HG02571 (cell line): Measurements from ENCODE around the gene TSNAX.

Experiments used
- ATAC-seq: cut with Tn5 transposase; IDR thresholded peaks from one replicate; pipeline ENCODE4 v1.9.1; 2021; ENCODE audit warnings: mild to moderate bottlenecking, moderate library complexity; ENCODE audit not compliant: unreplicated experiment

Gene TSNAX

DNA sequence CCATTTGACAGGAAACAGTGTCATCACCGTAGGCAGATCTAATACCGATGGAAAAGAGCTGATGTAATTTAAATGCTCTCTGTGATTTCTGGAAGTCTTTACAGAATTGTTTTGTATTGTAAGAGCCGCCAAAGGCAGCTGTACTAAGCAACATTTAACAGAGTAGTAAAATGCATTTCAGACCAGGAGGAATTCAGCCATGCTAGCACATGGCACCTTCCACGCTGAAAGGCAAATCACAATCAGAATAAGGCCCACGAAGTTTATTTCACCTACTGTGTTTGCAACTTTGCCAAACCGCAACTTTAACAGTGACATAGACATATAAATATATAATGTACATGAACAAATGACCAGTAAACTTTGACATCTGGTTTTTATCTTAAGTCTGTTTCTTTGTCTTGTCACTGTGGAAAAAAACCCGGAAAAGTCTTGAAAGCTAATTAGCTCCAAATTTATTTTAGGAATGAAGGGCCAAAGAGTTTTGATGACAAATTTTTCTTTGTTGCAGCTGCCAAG is 72.0 kb downstream of the TSNAX start:
- ATAC-seq = no peak

DNA sequence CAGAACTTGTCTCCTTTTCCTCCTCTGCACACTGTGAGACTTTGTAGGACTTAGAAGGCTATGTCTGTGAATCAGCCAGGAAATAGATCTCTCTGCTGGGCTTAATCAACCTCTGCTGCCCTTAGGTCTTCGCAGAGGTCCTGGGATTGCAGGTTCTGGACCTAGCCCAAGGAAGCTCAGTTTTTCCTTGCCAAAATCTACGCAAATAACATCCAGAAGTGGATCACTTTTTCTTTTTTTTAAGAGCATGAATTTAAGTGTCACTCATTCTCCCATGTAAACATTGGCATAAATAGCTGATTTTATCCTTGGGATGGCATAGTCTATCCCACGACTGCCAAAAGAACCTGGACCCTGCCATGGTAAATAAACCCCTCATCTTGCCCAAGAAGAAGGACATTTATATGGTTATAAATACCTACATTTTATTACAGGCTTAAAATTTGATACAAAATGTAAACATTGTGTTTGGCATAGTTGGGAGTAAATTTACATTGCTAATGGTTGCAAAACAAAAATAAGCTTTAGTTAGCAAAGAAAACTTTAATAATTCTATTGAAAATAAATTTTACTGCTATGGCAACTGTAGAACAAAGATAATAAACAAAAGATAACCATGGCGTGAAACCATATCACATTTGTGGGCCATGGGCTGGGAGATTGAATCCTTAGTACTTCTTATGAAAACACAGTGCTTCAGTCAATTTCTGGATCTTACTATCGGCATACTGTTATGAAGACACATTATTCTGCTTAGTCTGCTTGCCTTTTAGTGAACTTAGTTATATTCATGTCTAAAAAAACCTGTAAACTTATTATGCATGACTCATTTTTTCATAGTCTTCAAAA is 73.6 kb downstream of the TSNAX start:
- no peak for ATAC-seq

DNA sequence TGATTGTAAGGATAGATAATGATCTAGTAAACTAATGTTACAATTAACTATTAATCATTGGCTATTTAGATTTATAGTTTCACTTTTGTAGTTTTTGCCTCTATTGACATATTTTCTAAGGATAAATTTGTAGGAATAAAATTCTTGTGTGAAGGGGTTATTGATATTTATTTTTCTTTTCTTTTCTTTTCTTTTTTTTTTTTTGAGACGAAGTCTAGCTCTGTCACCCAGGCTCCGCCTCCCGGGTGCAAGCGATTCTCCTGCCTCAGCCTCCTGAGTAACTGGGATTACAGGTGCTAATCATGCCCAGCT is 74.2 kb downstream of the TSNAX start:
- ATAC-seq = no peak

DNA sequence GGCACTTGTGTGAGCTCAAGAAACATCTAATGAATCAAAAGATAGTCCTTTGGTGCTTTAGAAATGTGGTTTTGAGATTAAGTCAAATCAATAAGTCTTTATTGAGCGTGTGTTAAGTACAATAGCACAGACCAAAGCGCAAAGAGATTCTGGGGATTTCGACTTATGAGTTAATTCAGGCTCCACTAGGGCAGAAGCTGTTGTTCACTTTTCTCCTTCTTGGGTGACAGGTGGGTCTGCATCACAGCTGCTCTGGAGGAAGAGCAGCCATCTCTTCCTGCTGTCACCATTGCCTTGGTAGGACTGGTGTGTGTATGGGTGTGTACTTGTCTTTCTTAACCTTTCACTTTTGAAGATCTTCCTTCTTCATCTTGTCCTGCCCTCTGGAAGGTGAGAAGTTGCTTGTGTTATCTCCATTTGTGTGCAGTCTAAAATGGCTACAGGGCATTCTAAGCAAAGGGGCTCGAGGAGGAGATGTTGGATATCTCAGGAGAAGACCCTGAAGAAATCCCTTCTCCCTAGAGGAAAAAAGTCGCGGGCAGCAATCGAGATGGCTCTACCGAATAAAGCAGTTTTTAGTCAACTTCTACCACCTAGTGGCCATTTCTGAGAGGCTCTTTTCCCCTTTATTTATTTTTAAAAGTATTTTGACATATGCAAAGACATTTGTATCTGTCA is 75.3 kb downstream of the TSNAX start:
- ATAC-seq = no peak

DNA sequence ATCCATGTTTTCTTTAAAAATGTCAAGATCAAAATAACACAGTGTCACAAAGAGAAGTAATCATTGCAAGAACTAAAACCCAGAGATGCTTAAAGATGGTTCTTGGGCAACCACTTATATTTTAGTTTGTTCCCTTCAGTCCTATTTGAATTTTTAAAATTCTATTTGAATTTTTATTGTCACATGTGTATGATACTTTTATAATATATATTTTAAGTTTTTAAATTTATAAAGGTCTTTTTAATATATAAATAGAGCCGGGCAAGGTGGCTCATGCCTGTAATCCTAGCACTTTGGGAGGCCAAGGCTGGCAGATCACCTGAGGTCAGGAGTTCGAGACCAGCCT is 75.8 kb downstream of the TSNAX start:
- no peak for ATAC-seq

DNA sequence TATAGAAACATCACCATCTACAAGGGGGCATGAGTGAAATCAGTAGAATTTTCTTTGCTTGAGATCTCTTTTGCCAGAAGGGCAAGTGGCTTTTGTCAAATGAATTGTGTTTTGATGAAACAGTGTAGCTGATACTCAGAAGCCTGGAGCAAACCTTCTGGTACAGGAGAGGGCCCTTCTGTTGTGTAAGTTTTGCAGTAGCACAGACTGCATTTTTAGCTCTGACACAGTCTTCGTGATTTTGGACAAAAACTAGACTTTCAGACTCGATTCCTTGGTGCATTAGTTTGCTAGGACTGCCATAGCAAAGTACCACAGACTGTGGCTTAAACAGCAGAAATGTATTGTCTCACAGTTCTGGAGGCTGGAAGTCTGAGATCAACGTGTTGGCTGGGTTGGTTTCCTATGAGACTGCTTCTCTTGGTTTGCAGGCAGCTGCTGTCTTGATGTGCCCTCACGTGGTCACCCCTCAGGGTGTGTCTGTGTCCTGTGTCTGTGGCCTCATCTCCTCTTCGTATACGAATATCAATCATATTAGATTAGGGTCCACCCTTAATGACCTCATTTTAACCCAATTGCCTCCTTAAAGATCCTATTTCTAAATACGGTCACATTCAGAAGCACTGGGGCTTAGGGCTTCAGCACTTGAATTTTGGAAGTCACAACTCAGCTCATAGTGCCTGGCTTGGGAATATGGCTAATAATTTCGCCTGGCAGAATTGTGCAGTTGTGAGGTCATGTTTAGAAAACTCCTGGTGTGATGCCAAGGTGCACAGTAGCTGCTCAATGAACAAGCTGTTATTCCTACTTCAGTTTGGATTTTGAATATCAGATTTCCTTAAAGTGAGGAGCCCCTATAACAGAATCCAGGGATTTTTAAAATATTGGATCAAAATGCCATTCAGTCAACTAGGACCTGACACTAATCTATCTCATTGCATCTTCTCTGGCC is 77.0 kb downstream of the TSNAX start:
- no peak for ATAC-seq

DNA sequence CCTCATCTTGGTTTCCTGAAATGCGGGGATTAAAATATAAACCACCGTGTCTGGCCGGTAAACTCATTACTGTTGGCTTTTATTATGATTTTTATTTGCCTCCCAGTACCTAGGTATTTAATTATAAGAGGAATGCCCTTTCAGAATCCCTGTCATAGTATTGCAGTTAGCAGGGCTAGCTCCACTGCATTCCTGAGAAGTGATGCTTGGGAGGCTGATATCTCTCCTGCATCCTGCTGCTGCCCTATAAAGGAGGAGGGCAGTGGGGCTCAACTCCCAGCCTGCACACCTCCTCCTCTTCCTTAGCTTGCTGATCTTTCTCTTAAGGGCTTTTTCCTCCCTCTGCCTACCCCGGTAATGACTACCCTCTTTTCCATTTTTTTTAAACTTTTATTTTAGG is 78.2 kb downstream of the TSNAX start:
- ATAC-seq = no peak

DNA sequence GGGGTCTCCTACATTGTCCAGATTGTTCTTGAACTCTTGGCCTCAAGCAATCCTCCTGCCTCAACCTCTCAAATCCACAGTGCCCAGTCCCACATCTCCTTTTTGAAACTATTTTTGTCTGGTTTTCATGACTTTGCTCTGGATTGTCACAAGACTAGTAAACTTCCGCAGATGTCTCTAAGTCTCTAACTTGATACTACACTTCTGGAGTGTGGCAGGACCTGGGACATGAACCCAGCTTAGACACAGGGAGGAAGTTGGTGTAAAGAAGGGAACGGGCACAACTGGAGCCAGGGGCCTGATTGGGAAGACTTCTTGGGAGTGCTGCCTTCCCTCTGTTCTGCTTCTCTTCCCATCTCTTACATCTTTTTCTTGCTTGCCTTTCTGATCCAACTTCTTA is 81.9 kb downstream of the TSNAX start:
- ATAC-seq = no peak

DNA sequence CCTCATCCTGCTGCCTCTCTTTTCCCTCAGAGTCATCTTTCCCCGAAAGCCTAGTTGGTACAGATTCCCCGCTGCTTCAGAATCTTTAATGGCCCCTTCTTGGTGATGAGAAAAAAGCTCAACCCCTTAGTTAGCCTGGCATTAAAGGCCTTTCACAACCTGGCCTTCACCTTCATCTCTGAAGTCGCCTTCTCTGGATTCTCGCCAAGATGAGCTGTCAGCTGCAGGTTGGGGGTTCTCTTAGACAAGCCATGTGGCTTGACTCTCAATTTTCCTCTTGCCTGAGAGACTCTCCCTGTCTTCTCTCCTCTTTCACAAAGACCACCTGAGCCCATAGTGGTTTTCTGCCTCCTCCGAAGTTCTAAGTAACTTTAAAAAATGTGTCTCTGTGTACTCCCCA is 82.6 kb downstream of the TSNAX start:
- no peak for ATAC-seq

DNA sequence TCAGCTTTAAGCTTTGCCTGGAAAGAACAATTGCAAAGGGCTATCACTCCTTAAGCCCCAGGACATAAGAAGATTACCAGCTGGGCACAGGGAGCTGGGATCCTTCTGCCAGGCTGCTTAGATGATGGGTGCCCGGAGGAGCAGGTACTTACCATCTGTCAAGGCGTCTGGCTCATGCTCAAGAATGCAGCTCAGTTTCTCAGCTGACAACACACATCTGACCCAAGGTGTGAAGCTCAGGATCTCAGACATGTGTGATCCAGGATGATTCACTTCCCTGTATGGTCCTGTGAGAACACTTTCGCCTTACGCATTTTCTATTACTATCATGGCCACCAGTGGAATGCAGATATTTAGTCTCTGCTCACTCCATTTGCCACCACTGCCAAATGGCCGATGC is 83.4 kb downstream of the TSNAX start:
- no peak for ATAC-seq

DNA sequence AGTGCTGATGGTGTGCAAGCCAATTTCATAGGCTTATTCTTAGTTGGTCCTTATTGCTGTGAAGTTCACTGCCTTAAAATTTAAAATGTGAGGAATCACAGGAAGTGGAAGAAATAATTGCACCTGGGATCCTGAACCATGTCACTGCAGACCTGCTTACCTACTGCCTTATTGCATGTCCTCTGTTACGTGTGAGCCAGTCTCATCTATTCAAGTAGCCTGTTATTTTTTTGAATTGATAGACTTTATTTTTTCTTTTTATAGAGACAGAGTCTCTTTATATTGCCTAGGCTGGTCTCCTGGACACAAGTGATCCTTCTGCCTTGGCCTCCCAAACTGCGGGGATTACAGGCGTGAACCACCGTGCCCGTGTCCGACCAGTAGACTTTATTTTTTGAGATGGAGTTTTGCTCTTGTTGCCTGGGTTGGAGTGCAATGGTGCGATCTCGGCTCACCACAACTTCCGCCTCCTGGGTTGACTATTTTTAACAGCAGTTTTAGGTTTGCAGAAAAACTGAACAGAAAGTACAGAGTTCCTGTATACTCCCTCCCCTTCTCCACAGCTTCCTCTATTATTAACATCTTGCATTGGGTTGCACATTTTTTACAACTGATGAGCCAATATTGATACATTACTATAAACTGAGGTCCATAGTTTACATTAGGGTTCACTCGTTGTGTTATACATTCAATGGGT is 84.1 kb downstream of the TSNAX start:
- ATAC-seq = peak; percentile 89

DNA sequence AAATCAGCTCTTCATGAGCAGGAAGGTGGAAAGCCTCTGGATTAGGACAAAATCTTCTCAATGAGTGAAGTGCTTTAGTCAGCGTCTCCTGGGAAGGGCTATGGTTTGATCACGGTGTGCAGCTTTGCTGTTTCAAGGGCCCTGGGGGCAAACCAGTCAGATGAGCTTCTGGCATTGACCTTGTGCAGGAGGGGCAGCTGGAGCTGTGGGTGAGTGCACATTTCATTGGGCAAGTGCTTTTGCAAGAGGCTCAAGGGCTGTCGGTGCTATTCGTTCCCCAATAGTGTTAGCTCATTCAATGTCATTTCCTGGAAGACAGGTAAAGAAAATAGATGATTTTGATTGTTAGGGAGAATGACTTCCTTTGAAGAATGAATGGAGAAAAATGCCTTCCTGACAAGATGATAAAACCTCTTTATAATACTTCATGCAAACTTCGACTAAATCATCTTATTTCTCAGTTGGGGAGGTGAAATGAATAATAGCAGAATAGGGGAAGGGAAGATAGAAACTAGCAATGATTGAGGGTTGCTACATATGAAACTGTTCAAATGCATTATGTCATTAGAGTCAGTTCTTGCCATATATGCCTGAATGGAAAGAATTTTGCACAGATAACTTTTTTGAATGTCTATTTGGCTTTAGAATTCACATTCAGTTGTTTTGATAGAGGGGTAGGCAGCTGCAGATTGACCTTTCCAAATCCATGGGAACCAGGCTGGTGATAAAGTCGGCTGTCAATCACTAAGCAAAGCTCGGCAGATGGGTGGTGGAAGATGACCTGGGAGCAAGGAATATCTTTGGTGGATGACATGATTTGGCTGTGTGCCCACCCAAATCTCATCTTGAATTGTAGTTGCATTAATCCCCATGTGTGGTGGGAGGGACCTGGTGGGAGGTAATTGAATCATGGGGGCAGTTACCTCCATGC is 85.2 kb downstream of the TSNAX start:
- no peak for ATAC-seq
